Kidney (tissue), 14 donors: ENCODE data around the gene NAV3. TPM values are rescaled to one million over a fixed set of nuclear protein-coding genes. Genes with fewer than 3 reads are reported as not detected.

Experiments
- DNase-seq, 5 donors: peaks; one replicate each; pipeline ENCODE4 v3.0.0-alpha.2; 2013 to 2020
- FAIRE-seq: peaks from 2 replicates; lab custom pipeline; 2012; peaks lifted over from hg19 to GRCh38; lab: Jason Lieb, UNC
- H3K27ac ChIP-seq, 2 donors: one replicate each; pipeline ENCODE4 v1.7.0; 2013; ENCODE audit warnings: low read depth in 2 of 2, low read length in 2 of 2, inconsistent platforms in 1 of 2
- H3K27me3 ChIP-seq: one replicate; pipeline ENCODE4 v1.7.1; 2013; ENCODE audit warnings: low read length, inconsistent platforms; ENCODE audit not compliant: control insufficient read depth, insufficient read depth
- H3K36me3 ChIP-seq, 3 donors: one replicate each; pipeline versions ENCODE4 v1.7.0 to v1.7.1; 2013; ENCODE audit warnings: low read length in 3 of 3, control low read depth in 1 of 3, inconsistent platforms in 1 of 3; ENCODE audit not compliant: insufficient read depth in 3 of 3, control insufficient read depth in 2 of 3
- H3K4me1 ChIP-seq, 3 donors: one replicate each; pipeline versions ENCODE4 v1.7.0 to v1.7.1; 2013; ENCODE audit warnings: low read length in 3 of 3, inconsistent platforms in 1 of 3, low read depth in 1 of 3; ENCODE audit not compliant: control insufficient read depth in 2 of 3, insufficient read depth in 2 of 3
- H3K4me3 ChIP-seq, 3 donors: one replicate each; pipeline versions ENCODE4 v1.7.0 to v1.8.1; 2013; ENCODE audit warnings: low read length in 3 of 3, control low read depth in 1 of 3, inconsistent platforms in 1 of 3
- H3K9ac ChIP-seq, 3 donors: one replicate each; pipeline versions ENCODE4 v1.7.0 to v1.7.1; 2013; ENCODE audit warnings: low read length in 3 of 3, control low read depth in 1 of 3, inconsistent platforms in 1 of 3
- H3K9me3 ChIP-seq, 3 donors: one replicate each; pipeline versions ENCODE4 v1.7.0 to v1.7.1; 2013; ENCODE audit warnings: low read length in 3 of 3, control low read depth in 1 of 3, inconsistent platforms in 1 of 3; ENCODE audit not compliant: control insufficient read depth in 2 of 3, insufficient read depth in 1 of 3
- CTCF ChIP-seq: IDR thresholded peaks from 3 replicates; pipeline ENCODE4 v1.5.1; 2012; ENCODE audit warnings: mild to moderate bottlenecking, moderate library complexity, borderline replicate concordance; ENCODE audit not compliant: insufficient read depth; ENCODE audit errors: extremely low read depth
- intact Hi-C: fragments of 100-400 bp; cut with DNase I; formaldehyde crosslinking; loops from one replicate; pipeline ENCODE4 v1.11.1; 2022
- polyA plus RNA-seq: library from polyadenylated mRNA; stranded (reverse); fragments of 350-450 nt; fragmentation: Illumina TruSeq; extraction: RNeasy Lipid Tissue Mini Kit (QIAGEN cat#74804); gene quantifications from one replicate; pipeline ENCODE4 v1.2.3, GENCODE V29; 2014; ENCODE audit warnings: low read depth, low replicate concordance; ENCODE audit not compliant: insufficient read depth
- total RNA-seq: library from RNA; stranded (reverse); fragmentation: NEBNext Ultra II Directional; extraction: Animal tissue kit (Norgen Biotek cat#: 25700); gene quantifications from one replicate; pipeline ENCODE4 v1.2.1, GENCODE V29; 2021
- donor health status: control.
- donor health status: control.
- donor health status: control.
- donor health status: control.
- donor health status: control.
- donor health status: DM: yes; HTN: yes; CAD: no.
- donor health status: Normal renal cell carcinoma (clear cell type).

The NAV3 gene
- total and polyA plus RNA-seq, 2 donors from 2014 or later = 0.34 to 4.5 TPM

- no peaks in the 10 kb centered on the region for H3K9me3 ChIP-seq
- H3K4me1 ChIP-seq = no peaks in the 10 kb centered on the region
- H3K27me3 ChIP-seq = no peaks in the 10 kb centered on the region
- intact Hi-C loops = no loop called here
- TF ChIP-seq CTCF = no peak
- no peak for FAIRE-seq
- H3K4me3 ChIP-seq = no peak overlapping the region
- H3K9ac ChIP-seq = no peak overlapping the region
- DNase-seq = no peak
- H3K27ac ChIP-seq = no peak overlapping the region
- H3K36me3 ChIP-seq = no peaks in the 10 kb centered on the region
These were observed 390.1 kb downstream of the NAV3 start for GRCh38 chr12:78220811-78221210.

GRCh38 chr12:78224154-78224553 lies 393.5 kb downstream of the NAV3 start:
- H3K4me3 ChIP-seq = no peak overlapping the region
- no peaks in the 10 kb centered on the region for H3K9me3 ChIP-seq
- no peak overlapping the region for H3K9ac ChIP-seq
- no peak for DNase-seq
- intact Hi-C loops = no loop called here
- H3K36me3 ChIP-seq = no peaks in the 10 kb centered on the region
- H3K4me1 ChIP-seq = no peaks in the 10 kb centered on the region
- TF ChIP-seq CTCF = no peak
- FAIRE-seq = no peak
- no peak overlapping the region for H3K27ac ChIP-seq
- no peaks in the 10 kb centered on the region for H3K27me3 ChIP-seq

- no peak overlapping the region for H3K27ac ChIP-seq
- H3K9me3 ChIP-seq = no peaks in the 10 kb centered on the region
- no peaks in the 10 kb centered on the region for H3K4me1 ChIP-seq
- FAIRE-seq = no peak
- intact Hi-C loops = no loop called here
- DNase-seq = no peak
- TF ChIP-seq CTCF = no peak
- H3K36me3 ChIP-seq = no peaks in the 10 kb centered on the region
- no peak overlapping the region for H3K9ac ChIP-seq
- H3K4me3 ChIP-seq = no peak overlapping the region
- no peaks in the 10 kb centered on the region for H3K27me3 ChIP-seq
These were observed 396.1 kb downstream of the NAV3 start for GRCh38 chr12:78226763-78227162.

DNA sequence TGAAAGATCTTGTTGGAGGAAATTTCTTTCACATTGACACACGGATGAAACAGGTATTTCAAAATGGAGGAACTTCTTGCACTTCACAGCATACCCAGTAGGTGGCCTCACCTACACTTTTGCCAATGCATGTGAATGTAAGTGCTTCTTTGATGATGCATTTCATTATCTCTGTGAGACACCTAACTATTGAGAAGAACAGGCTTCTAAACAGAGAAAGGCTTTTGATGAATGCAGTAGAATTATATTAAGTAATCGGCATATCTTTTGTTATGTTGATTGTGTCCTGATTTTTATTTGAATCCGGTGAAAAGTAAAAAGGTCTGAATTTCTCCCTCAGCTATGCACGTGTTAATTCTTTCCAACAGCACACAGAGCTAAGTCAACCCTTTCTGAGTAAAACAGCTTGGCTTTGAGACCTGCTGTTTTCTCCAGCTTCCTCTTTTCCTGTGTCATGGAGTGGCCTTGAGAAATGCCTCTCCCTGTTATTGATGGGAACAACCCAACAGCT lies 399.0 kb downstream of the NAV3 start:
- peak; percentile 55 for TF ChIP-seq CTCF
- Histone ChIP-seq H3K4me1 (no peaks in the 10 kb centered on the region), H3K4me3 (no peak overlapping the region), H3K27ac (no peak overlapping the region), H3K9me3 (no peaks in the 10 kb centered on the region), H3K27me3 (no peaks in the 10 kb centered on the region), H3K36me3 (no peaks in the 10 kb centered on the region), H3K9ac (no peak overlapping the region)
- FAIRE-seq (no peak), DNase-seq (peak in 3 of 5 donors; percentile 20 to 52 (median 42))
- intact Hi-C loops = no loop called here
